ENCODE results near the gene NPEPPS.

NPEPPS gene

DNA sequence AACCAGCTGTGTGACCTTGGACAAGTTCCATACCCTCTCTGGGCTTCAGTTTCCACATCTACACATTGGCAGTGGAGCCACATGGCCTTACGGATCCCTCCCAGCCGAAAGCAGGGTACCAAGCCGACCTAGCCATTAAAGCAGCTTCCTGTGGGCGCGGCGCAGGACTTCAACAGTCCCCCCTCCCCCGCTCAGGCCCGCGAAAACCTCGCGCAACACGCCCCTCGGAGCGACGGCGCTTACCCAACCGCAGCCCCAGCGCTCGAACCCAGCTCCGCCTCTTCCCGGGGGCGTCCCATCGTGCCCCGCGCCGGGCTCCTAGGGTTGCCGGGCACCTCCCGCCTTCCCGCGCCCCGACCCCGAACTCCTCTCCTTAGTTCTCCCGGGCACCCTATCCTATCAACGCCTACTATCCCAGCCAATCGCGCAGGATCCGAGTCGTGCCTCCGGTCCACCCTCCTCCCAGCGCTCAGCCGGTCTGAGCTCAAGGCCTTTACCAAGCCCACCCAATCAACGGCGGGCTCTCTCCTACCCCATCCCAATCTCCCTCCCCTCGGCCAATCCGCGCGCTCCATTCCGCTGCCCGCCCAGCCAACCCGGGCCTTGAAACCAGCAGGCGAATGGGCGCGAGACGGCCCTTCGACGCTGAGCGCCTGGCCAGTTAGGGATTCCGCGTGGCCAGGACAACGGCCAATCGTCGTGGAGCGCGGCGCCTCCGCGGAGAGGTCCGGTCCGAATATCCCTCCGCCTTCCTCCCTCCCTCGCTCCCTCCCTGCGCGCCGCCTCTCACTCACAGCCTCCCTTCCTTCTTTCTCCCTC is 118.5 kb downstream of the NPEPPS start, which contains the start of gene KPNB1:
Gene KPNB1, plus strand, starts transcription at position 767 of the 819 bp plus-strand sequence. CDS start 326 bp downstream, outside the sequence.
- H3K36me3 ChIP-seq (ENCODE audit: insufficient read depth, low read length) = peaks cover 36% of the 10 kb centered on the region
- H3K9me3 ChIP-seq (ENCODE audit: low read depth, low read length) = no peaks in the 10 kb centered on the region
- peak within 1 kb of the TSS; percentile 99 for H3K9ac ChIP-seq (ENCODE audit: insufficient read length)
- H3K27ac ChIP-seq = peak within 1 kb of the TSS; percentile 92
- TF ChIP-seq POLR2AphosphoS5 (IDR thresholded peaks at IDR 0.05; ENCODE audit: borderline replicate concordance, low read depth, low read length) (peak; percentile 78), EZH2 (IDR thresholded peaks at IDR 0.05) (no peak), FOXP2 (optimal IDR thresholded peaks at IDR 0.05; ENCODE audit: control extremely low read depth, extremely low read length, insufficient read depth) (peak; percentile 93)
- peak within 1 kb of the TSS; percentile 88 for H3K4me3 ChIP-seq
- peak; percentile 96 for DNase-seq (ENCODE audit: low read depth, low spot score)

DNA sequence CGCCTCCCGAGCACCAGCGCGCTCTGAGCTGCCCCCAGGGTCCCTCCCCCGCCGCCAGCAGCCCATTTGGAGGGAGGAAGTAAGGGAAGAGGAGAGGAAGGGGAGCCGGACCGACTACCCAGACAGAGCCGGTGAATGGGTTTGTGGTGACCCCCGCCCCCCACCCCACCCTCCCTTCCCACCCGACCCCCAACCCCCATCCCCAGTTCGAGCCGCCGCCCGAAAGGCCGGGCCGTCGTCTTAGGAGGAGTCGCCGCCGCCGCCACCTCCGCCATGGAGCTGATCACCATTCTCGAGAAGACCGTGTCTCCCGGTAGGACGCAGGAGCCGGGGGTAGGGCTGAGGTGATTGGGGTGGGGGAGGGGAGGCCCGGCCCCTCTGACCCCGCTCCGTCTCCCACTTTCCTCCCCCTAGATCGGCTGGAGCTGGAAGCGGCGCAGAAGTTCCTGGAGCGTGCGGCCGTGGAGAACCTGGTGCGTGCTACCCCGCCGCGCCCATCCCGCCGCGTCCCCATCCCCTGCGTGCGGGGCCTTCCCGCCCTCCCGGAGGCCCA is 119.1 kb downstream of the NPEPPS start:
- peak overlapping the region; percentile 88 for H3K4me3 ChIP-seq
- peak overlapping the region; percentile 83; the same call in 1 of the 2 replicates for H3K27ac ChIP-seq
- H3K9me3 ChIP-seq (ENCODE audit: low read depth, low read length) = no peaks in the 10 kb centered on the region
- TF ChIP-seq POLR2AphosphoS5 (IDR thresholded peaks at IDR 0.05; ENCODE audit: borderline replicate concordance, low read depth, low read length) = peak; percentile 56
- TF ChIP-seq FOXP2 (optimal IDR thresholded peaks at IDR 0.05; ENCODE audit: control extremely low read depth, extremely low read length, insufficient read depth) = no peak
- TF ChIP-seq EZH2 (IDR thresholded peaks at IDR 0.05) = no peak
- peaks cover 43% of the 10 kb centered on the region for H3K36me3 ChIP-seq (ENCODE audit: insufficient read depth, low read length)
- H3K9ac ChIP-seq (ENCODE audit: insufficient read length) = peak overlapping the region; percentile 85
- no peak for DNase-seq (ENCODE audit: low read depth, low spot score)

DNA sequence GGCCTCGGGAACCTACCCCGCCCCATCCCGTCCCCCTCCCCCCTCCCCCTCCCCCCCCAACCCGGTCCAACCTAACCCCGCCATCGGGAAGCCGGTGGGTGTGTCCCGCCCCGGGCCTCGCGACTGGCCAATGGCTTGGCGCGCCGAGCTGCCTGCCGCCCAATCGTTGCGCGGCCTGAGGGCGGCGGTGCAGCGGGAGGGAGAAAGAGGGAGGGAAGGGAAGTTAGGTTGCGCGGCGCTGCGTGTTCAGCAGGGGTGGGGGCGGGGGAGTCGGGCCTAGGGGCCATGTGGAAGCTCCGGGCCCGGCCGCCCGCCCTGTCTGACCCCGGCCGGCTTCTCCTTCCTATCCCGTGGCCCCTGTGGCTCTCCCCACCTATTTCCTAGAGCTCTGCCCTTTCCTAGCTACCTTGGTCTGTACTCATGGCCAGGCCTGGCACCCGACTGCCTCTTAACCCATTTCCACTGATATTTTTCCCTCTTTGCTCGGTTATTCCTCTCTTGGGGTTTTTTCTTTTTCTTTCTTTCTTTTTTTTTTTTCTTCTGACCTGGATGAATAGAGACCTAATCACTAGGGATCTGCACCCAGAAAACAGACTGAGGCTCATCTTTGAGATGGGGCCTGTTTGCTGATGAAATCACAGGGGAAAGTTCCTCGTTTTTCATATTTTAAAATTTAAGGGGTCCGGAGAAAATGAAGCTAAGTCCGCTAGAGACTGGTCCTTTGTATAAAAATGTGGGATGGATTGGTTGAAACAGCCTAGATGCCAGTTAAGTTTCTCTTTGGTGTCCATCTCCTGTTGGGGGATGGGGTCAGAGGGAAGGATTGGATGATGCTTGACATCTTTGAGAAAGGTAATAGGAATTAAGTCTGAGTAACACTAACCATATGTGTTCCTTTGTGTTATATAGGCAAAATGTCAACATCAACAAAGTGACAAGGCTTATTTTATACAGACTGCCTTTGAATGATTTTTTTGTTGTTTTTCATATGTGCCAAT is 119.9 kb downstream of the NPEPPS start:
- peak overlapping the region; percentile 88 for H3K4me3 ChIP-seq
- peak overlapping the region; percentile 86 for H3K27ac ChIP-seq
- H3K9me3 ChIP-seq (ENCODE audit: low read depth, low read length) = no peaks in the 10 kb centered on the region
- DNase-seq (ENCODE audit: low read depth, low spot score) = no peak
- peak overlapping the region; percentile 99 for H3K9ac ChIP-seq (ENCODE audit: insufficient read length)
- peaks cover 51% of the 10 kb centered on the region for H3K36me3 ChIP-seq (ENCODE audit: insufficient read depth, low read length)
- peak; percentile 72 for TF ChIP-seq POLR2AphosphoS5 (IDR thresholded peaks at IDR 0.05; ENCODE audit: borderline replicate concordance, low read depth, low read length)
- no peak for TF ChIP-seq EZH2 (IDR thresholded peaks at IDR 0.05)

DNA sequence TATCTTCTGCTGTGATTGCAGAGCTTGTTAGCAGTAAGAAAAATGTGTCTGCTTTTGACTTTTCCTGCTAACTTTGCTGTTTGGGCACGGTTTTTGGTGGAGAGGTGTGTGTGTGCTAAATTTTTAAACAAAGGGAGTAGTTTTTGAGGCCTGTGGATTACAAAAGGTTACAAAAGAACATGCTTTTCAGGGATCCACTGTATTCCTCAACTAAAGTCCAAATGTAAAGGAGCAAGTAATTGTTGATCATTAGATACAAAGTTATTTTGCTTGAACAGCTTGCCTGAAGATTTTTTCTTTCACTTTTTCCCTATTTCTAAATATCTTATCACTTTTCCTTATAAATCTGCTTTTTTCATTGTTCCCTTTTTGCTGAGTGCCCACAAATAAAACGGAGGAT is 120.8 kb downstream of the NPEPPS start:
- DNase-seq (ENCODE audit: low read depth, low spot score) = no peak
- peak overlapping the region; percentile 88 for H3K4me3 ChIP-seq
- H3K9ac ChIP-seq (ENCODE audit: insufficient read length) = peak overlapping the region; percentile 99
- no peaks in the 10 kb centered on the region for H3K9me3 ChIP-seq (ENCODE audit: low read depth, low read length)
- TF ChIP-seq FOXP2 (optimal IDR thresholded peaks at IDR 0.05; ENCODE audit: control extremely low read depth, extremely low read length, insufficient read depth) = no peak
- no peak for TF ChIP-seq POLR2AphosphoS5 (IDR thresholded peaks at IDR 0.05; ENCODE audit: borderline replicate concordance, low read depth, low read length)
- no peak for TF ChIP-seq EZH2 (IDR thresholded peaks at IDR 0.05)
- H3K36me3 ChIP-seq (ENCODE audit: insufficient read depth, low read length) = peaks cover 59% of the 10 kb centered on the region
- peak overlapping the region; percentile 86 for H3K27ac ChIP-seq

DNA sequence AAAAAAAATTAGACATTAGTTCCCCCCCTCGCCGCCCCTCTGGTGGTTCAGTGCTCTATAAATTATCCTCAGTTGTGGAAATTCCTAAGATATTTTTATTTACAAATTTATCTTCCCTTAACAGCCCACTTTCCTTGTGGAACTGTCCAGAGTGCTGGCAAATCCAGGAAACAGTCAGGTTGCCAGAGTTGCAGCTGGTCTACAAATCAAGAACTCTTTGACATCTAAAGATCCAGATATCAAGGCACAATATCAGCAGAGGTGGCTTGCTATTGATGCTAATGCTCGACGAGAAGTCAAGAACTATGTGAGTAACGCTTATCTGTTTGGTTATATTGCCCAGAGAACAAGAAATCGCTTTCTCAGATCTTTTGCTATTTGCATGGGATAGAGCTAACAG is 121.7 kb downstream of the NPEPPS start:
- Histone ChIP-seq H3K27ac (no peak overlapping the region), H3K9ac (ENCODE audit: insufficient read length) (peak overlapping the region; percentile 99), H3K36me3 (ENCODE audit: insufficient read depth, low read length) (peaks cover 68% of the 10 kb centered on the region)

DNA sequence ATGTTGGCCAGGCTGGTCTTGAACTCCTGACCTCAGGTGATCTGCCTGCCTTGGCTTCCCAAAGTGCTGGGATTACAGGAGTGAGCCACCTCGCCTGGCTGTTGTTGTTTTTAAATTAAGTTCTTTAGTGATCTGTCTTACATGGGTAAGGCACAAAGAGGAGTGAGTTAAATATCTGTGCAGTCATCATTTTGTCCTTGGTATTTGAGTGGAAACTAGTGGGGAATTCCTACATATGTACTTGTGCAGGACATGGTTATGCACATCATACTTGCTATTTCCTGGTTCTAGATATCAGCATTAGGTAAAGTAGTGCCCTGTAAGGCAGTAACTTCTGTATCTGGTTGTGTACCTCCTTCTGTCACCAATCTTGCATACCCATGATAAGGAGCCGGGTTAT is 122.5 kb downstream of the NPEPPS start:
- DNase-seq (ENCODE audit: low read depth, low spot score) = no peak
- H3K27ac ChIP-seq = no peak overlapping the region
- no peaks in the 10 kb centered on the region for H3K9me3 ChIP-seq (ENCODE audit: low read depth, low read length)
- no peak overlapping the region for H3K4me3 ChIP-seq
- peaks cover 77% of the 10 kb centered on the region for H3K36me3 ChIP-seq (ENCODE audit: insufficient read depth, low read length)
- H3K9ac ChIP-seq (ENCODE audit: insufficient read length) = no peak overlapping the region
- TF ChIP-seq FOXP2 (optimal IDR thresholded peaks at IDR 0.05; ENCODE audit: control extremely low read depth, extremely low read length, insufficient read depth) = no peak
- TF ChIP-seq POLR2AphosphoS5 (IDR thresholded peaks at IDR 0.05; ENCODE audit: borderline replicate concordance, low read depth, low read length) = no peak
- TF ChIP-seq EZH2 (IDR thresholded peaks at IDR 0.05) = no peak

More for the DNA sequence above, 121.7 kb downstream of the NPEPPS start:
- no peak for DNase-seq (ENCODE audit: low read depth, low spot score)
- peak overlapping the region; percentile 88 for H3K4me3 ChIP-seq
- no peaks in the 10 kb centered on the region for H3K9me3 ChIP-seq (ENCODE audit: low read depth, low read length)
- no peak for TF ChIP-seq POLR2AphosphoS5 (IDR thresholded peaks at IDR 0.05; ENCODE audit: borderline replicate concordance, low read depth, low read length)
- no peak for TF ChIP-seq FOXP2 (optimal IDR thresholded peaks at IDR 0.05; ENCODE audit: control extremely low read depth, extremely low read length, insufficient read depth)
- TF ChIP-seq EZH2 (IDR thresholded peaks at IDR 0.05) = no peak

DNA sequence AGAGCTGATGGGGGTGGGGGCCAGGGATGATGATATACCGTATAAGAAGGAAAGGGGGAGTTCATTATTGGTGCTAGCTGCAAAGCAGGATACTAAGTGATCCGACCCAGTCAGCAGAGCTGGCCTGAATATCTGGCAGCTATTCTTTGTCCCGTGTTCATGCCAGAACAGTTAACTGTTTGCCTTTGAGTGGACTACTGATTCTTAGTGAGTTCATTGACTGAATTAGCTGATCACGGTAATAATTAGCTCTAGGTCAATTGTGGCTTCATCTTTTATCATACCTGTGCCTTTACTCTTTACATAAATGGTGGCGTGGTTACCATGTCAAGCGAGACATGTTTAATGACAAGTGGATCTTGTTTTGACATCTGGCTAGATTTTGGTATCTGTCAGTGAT is 124.1 kb downstream of the NPEPPS start:
- no peak for DNase-seq (ENCODE audit: low read depth, low spot score)
- Histone ChIP-seq H3K9ac (ENCODE audit: insufficient read length) (no peak overlapping the region), H3K9me3 (ENCODE audit: low read depth, low read length) (no peaks in the 10 kb centered on the region)

More for the DNA sequence above, 124.1 kb downstream of the NPEPPS start:
- peaks cover 92% of the 10 kb centered on the region for H3K36me3 ChIP-seq (ENCODE audit: insufficient read depth, low read length)
- no peak for TF ChIP-seq EZH2 (IDR thresholded peaks at IDR 0.05)
- TF ChIP-seq FOXP2 (optimal IDR thresholded peaks at IDR 0.05; ENCODE audit: control extremely low read depth, extremely low read length, insufficient read depth) = no peak
- TF ChIP-seq POLR2AphosphoS5 (IDR thresholded peaks at IDR 0.05; ENCODE audit: borderline replicate concordance, low read depth, low read length) = no peak
- H3K4me3 ChIP-seq = no peak overlapping the region
- no peak overlapping the region for H3K27ac ChIP-seq
